HepG2 (cell line): ENCODE data around the gene CXADR. TPM values are rescaled to one million over a fixed set of nuclear protein-coding genes. Genes with fewer than 3 reads are reported as not detected.

Experiments used
- EP300 ChIP-seq, 3 experiments: sonication (generic) in 1 of 3; formaldehyde crosslinking in 1 of 3; IDR thresholded peaks; 2 replicates each; pipeline versions ENCODE4 v1.5.1 to v1.6.1; 2011 to 2020; ENCODE audit warnings: low read depth in 2 of 3, low read length in 2 of 3, borderline replicate concordance in 1 of 3, improper control_type of control experiment in 1 of 3, mild to moderate bottlenecking in 1 of 3, missing genetic modification reagents in 1 of 3, moderate library complexity in 1 of 3
- FOXO1 ChIP-seq: sonication (generic); formaldehyde crosslinking; IDR thresholded peaks from 2 replicates; pipeline ENCODE4 v1.4.0; 2020; ENCODE audit warnings: missing genetic modification reagents
- HOXA5 ChIP-seq: sonication (generic); formaldehyde crosslinking; IDR thresholded peaks from 2 replicates; pipeline ENCODE4 v1.4.0; 2020; ENCODE audit warnings: missing genetic modification reagents
- KDM5B ChIP-seq: sonication (generic); formaldehyde crosslinking; IDR thresholded peaks from 2 replicates; pipeline ENCODE4 v1.4.0; 2020; ENCODE audit warnings: missing genetic modification reagents, mild to moderate bottlenecking, borderline replicate concordance
- KDM6A ChIP-seq: IDR thresholded peaks from 2 replicates; pipeline ENCODE4 v1.6.1; 2016; ENCODE audit warnings: low read depth
- PTBP1 ChIP-seq: fragments of 200-400 bp; formaldehyde crosslinking; IDR thresholded peaks from 2 replicates; pipeline ENCODE4 v1.6.1; 2018; ENCODE audit warnings: low read length, low read depth; ENCODE audit not compliant: poor library complexity, severe bottlenecking
- SRSF1 ChIP-seq: fragments of 200-400 bp; formaldehyde crosslinking; optimal IDR thresholded peaks from 2 replicates; pipeline ENCODE3; 2017; ENCODE audit warnings: mild to moderate bottlenecking, low read depth, low read length, moderate library complexity
- ZBTB20 ChIP-seq: sonication (generic); formaldehyde crosslinking; IDR thresholded peaks from 2 replicates; pipeline ENCODE4 v1.8.1; 2023; ENCODE audit warnings: missing genetic modification reagents, low read depth, mild to moderate bottlenecking, borderline replicate concordance
- ZBTB38 ChIP-seq: sonication (generic); formaldehyde crosslinking; IDR thresholded peaks from 2 replicates; pipeline ENCODE4 v1.5.1; 2020; ENCODE audit warnings: mild to moderate bottlenecking, missing genetic modification reagents
- ZNF253 ChIP-seq: sonication (generic); formaldehyde crosslinking; IDR thresholded peaks from 2 replicates; pipeline ENCODE4 v1.8.0; 2022; ENCODE audit warnings: mild to moderate bottlenecking, missing genetic modification reagents, borderline replicate concordance
- ZNF501 ChIP-seq: sonication (generic); formaldehyde crosslinking; IDR thresholded peaks from 2 replicates; pipeline ENCODE4 v1.5.1; 2020; ENCODE audit warnings: mild to moderate bottlenecking, moderate library complexity, missing genetic modification reagents
- ZNF567 ChIP-seq: sonication (generic); formaldehyde crosslinking; IDR thresholded peaks from 2 replicates; pipeline ENCODE4 v1.8.1; 2023; ENCODE audit warnings: mild to moderate bottlenecking, missing genetic modification reagents, borderline replicate concordance
- ZNF652 ChIP-seq: IDR thresholded peaks from 2 replicates; pipeline ENCODE4 v1.6.1; 2016; ENCODE audit warnings: low read depth, borderline replicate concordance
- ZNF720 ChIP-seq: sonication (generic); formaldehyde crosslinking; IDR thresholded peaks from 2 replicates; pipeline ENCODE4 v1.4.0; 2020; ENCODE audit warnings: missing genetic modification reagents
- polyA plus RNA-seq, 8 experiments: library from polyadenylated mRNA; depleted of rRNA in 3 of 8; stranded (reverse) in 7 of 8; unstranded in 1 of 8; fragments of >200 nt; fragmentation: Illumina TruSeq in 4 of 8; extraction: Trizol in 4 of 8; gene quantifications; 2 replicates each; pipeline versions ENCODE4 v1.2.1 to v1.2.3, GENCODE V29; 2011 to 2016; ENCODE audit warnings: low read depth in 4 of 8, missing spikeins in 1 of 8, mixed read lengths in 1 of 8; ENCODE audit not compliant: insufficient read depth in 1 of 8
- total RNA-seq, 5 experiments: library from RNA; depleted of rRNA; stranded (reverse); fragments of >200 nt; fragmentation: Illumina TruSeq; extraction: Trizol; gene quantifications; 2 replicates each; pipeline ENCODE4 v1.2.3, GENCODE V29; 2016; ENCODE audit warnings: low read depth in 1 of 5
- TF ChIP-seq, protein P1 (sequence below): sonication (generic); formaldehyde crosslinking; IDR thresholded peaks from 2 replicates; pipeline ENCODE4 v1.5.0; 2020; ENCODE audit warnings: missing genetic modification reagents
- TF ChIP-seq, protein P2 (sequence below): sonication (generic); formaldehyde crosslinking; IDR thresholded peaks from 2 replicates; pipeline ENCODE4 v1.5.0; 2020; ENCODE audit warnings: missing genetic modification reagents
- TF ChIP-seq, protein P3 (sequence below): sonication (generic); formaldehyde crosslinking; IDR thresholded peaks from 2 replicates; pipeline ENCODE4 v1.5.0; 2020; ENCODE audit warnings: missing genetic modification reagents
- TF ChIP-seq, protein P4 (sequence below): sonication (generic); formaldehyde crosslinking; IDR thresholded peaks from 2 replicates; pipeline ENCODE4 v1.5.1; 2020; ENCODE audit warnings: mild to moderate bottlenecking, moderate library complexity, missing genetic modification reagents
- TF ChIP-seq, protein P5 (sequence below): sonication (generic); formaldehyde crosslinking; IDR thresholded peaks from 2 replicates; pipeline ENCODE4 v1.8.0; 2022; ENCODE audit warnings: missing genetic modification reagents, low read depth, mild to moderate bottlenecking, borderline replicate concordance
- TF ChIP-seq, protein P6 (sequence below): sonication (generic); formaldehyde crosslinking; IDR thresholded peaks from 2 replicates; pipeline ENCODE4 v1.5.0; 2020; ENCODE audit warnings: mild to moderate bottlenecking, missing genetic modification reagents, borderline replicate concordance

Gene CXADR
- total and polyA plus RNA-seq, 2 of the 13 experiments (the other 11 are each of a cell fraction or from before 2014, with no cell fraction given): 86.8 to 110 TPM

DNA sequence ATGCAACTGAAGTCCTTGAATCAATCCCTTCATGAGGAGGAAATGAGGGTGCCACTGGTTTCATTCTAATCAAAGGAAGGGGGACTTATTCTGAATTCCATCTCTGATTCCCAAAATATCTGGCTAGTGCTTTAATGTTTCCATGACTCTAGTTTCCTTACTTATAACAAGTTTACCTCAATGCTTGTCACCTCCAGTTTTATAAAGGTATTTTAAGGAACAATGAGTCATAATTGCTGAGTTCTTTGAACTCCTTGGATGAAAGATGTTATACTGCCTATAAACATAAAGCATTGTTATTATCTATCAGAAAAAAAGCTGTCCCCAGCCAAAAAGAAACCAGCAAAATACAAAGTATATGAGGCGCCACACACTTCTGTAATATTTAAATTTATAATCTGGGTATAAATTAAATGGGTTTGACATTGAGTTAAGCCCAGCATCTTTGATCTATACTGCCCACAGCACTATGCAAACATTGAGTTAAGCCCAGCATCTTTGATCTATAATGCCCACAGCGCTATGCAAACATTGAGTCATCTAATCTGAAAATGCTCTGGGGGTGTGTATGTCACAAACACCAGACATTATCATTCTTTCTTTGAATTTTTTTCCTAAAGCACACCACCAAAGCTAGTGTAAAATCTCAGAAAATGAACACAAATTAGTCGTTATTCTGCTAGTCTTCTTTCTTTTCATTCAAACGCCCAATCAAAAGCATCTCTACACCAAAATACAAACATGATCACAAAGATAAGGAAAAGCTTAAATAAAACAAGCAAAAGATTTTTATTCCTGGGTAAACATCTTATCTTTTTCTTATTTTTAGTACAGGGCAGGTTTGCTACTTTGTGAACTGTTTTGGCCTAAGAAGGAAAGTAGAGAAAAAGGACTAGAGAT lies 11.5 kb upstream of the CXADR start (continued):
- TF ChIP-seq, protein P1, sequence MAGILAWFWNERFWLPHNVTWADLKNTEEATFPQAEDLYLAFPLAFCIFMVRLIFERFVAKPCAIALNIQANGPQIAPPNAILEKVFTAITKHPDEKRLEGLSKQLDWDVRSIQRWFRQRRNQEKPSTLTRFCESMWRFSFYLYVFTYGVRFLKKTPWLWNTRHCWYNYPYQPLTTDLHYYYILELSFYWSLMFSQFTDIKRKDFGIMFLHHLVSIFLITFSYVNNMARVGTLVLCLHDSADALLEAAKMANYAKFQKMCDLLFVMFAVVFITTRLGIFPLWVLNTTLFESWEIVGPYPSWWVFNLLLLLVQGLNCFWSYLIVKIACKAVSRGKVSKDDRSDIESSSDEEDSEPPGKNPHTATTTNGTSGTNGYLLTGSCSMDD (CRISPR knock-in tag): no peak
- TF ChIP-seq ZNF253 (CRISPR knock-in tag): no peak
- TF ChIP-seq, protein P2, sequence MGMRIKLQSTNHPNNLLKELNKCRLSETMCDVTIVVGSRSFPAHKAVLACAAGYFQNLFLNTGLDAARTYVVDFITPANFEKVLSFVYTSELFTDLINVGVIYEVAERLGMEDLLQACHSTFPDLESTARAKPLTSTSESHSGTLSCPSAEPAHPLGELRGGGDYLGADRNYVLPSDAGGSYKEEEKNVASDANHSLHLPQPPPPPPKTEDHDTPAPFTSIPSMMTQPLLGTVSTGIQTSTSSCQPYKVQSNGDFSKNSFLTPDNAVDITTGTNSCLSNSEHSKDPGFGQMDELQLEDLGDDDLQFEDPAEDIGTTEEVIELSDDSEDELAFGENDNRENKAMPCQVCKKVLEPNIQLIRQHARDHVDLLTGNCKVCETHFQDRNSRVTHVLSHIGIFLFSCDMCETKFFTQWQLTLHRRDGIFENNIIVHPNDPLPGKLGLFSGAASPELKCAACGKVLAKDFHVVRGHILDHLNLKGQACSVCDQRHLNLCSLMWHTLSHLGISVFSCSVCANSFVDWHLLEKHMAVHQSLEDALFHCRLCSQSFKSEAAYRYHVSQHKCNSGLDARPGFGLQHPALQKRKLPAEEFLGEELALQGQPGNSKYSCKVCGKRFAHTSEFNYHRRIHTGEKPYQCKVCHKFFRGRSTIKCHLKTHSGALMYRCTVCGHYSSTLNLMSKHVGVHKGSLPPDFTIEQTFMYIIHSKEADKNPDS (CRISPR knock-in tag): peak; percentile 79; the same call in 1 of the 2 replicates
- TF ChIP-seq EP300 (IDR thresholded peaks at IDR 0.05; ENCODE audit: low read depth in 2 of 2, low read length in 2 of 2): peak; percentile 98 to 100
- TF ChIP-seq EP300 (CRISPR knock-in tag; IDR thresholded peaks at IDR 0.05; ENCODE audit: borderline replicate concordance): peak; percentile 95
- no peak for TF ChIP-seq ZNF501 (CRISPR knock-in tag)
- no peak for TF ChIP-seq ZNF720 (CRISPR knock-in tag)
- no peak for TF ChIP-seq SRSF1
- TF ChIP-seq ZNF652 (CRISPR knock-in tag): peak; percentile 25; the same call in 1 of the 2 replicates
- no peak for TF ChIP-seq PTBP1
- peak; percentile 70 for TF ChIP-seq KDM6A (CRISPR knock-in tag)
- TF ChIP-seq ZNF567 (CRISPR knock-in tag): no peak
- TF ChIP-seq, protein P3, sequence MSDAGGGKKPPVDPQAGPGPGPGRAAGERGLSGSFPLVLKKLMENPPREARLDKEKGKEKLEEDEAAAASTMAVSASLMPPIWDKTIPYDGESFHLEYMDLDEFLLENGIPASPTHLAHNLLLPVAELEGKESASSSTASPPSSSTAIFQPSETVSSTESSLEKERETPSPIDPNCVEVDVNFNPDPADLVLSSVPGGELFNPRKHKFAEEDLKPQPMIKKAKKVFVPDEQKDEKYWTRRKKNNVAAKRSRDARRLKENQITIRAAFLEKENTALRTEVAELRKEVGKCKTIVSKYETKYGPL (CRISPR knock-in tag): no peak
- peak; percentile 90 for TF ChIP-seq FOXO1
- TF ChIP-seq, protein P4, sequence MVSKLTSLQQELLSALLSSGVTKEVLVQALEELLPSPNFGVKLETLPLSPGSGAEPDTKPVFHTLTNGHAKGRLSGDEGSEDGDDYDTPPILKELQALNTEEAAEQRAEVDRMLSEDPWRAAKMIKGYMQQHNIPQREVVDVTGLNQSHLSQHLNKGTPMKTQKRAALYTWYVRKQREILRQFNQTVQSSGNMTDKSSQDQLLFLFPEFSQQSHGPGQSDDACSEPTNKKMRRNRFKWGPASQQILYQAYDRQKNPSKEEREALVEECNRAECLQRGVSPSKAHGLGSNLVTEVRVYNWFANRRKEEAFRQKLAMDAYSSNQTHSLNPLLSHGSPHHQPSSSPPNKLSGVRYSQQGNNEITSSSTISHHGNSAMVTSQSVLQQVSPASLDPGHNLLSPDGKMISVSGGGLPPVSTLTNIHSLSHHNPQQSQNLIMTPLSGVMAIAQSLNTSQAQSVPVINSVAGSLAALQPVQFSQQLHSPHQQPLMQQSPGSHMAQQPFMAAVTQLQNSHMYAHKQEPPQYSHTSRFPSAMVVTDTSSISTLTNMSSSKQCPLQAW: peak; percentile 72
- peak; percentile 99 for TF ChIP-seq ZBTB20
- TF ChIP-seq KDM5B (CRISPR knock-in tag): no peak
- TF ChIP-seq ZBTB38 (CRISPR knock-in tag): no peak
- TF ChIP-seq, protein P5, sequence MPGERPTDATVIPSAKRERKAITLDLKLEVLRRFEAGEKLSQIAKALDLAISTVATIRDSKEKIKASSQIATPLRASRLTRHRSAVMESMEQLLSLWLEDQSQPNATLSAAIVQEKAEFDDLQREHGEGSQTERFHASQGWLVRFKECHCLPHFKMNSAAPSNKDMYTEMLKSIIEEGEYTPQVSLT (CRISPR knock-in tag): no peak
- TF ChIP-seq, protein P6, sequence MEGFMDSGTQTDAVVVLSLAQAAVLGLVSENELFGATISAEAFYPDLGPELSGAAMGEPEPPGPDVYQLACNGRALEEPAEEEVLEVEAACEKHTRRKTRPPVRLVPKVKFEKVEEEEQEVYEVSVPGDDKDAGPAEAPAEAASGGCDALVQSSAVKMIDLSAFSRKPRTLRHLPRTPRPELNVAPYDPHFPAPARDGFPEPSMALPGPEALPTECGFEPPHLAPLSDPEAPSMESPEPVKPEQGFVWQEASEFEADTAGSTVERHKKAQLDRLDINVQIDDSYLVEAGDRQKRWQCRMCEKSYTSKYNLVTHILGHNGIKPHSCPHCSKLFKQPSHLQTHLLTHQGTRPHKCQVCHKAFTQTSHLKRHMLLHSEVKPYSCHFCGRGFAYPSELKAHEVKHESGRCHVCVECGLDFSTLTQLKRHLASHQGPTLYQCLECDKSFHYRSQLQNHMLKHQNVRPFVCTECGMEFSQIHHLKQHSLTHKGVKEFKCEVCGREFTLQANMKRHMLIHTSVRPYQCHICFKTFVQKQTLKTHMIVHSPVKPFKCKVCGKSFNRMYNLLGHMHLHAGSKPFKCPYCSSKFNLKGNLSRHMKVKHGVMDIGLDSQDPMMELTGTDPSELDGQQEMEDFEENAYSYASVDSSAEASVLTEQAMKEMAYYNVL (CRISPR knock-in tag): peak; percentile 93
- peak; percentile 94 for TF ChIP-seq HOXA5 (CRISPR knock-in tag)
